Renal cortex interstitium (tissue), 11 donors: ENCODE measurements around the gene RNF19B. TPM values are rescaled to one million over a fixed set of nuclear protein-coding genes. Genes with fewer than 3 reads are reported as not detected.
"Not testable (repeated sequence)": the region's sequence is repeated elsewhere in the genome, so short reads cannot be mapped to it uniquely, and the experiment has no call there.

Experiments
- DNase-seq, 11 donors: peaks; one replicate each; pipeline ENCODE4 v3.0.0-alpha.2; 2013; ENCODE audit warnings: low read depth in 9 of 11, low spot score in 4 of 11; ENCODE audit errors: extremely low read depth in 1 of 11
- polyA plus RNA-seq, 3 donors: library from polyadenylated mRNA; unstranded; fragments of 120-200 nt; gene quantifications; one replicate each; pipeline ENCODE4 v1.2.1, GENCODE V29; 2013; ENCODE audit not compliant: insufficient read length in 3 of 3

Gene RNF19B
- polyA plus RNA-seq, 3 donors: 16.6 to 17.4 (median 16.7) TPM

DNA sequence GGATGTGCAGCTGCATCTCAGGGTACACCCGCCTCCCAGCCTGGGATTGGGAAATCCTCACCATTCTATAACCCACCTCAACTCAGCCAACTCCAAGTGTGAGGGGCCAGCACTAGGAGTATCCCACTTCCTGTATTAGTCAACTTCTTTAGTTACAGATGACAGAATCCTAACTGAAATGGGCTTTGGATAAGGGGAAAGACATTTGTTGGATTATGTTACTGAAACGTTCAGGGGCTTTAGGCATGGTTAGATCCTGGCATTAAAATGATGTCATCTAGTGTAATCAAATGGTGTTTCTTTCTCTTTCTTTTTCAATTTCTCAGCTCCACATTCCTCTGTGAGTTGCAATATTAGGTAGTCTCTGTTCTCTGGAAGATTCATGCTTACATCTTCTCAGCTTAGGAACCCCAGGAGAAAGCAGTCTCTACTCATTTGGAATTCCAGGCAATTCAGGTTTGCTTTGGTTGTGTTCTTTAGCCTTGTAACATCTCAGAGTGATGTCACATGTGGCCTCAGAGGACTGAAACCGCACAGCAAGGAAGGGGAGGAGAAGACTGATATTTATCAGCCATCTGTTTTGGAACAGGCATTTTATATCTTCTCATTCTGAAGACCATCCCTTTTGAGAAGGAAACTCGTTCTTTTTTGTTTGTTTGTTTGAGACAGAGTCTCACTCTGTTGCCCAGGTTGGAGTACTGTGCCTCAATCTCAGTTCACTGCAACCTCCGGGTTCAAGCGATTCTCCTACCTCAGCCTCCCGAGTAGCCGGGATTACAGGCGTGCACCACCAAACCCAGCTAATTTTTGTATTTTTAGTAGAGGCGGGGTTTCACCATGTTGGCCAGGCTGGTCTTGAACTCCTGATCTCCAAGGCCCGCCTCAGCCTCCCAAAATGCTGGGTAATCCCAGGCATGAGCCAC, 44.5 kb downstream of the RNF19B start:
- DNase-seq: no peak

DNA sequence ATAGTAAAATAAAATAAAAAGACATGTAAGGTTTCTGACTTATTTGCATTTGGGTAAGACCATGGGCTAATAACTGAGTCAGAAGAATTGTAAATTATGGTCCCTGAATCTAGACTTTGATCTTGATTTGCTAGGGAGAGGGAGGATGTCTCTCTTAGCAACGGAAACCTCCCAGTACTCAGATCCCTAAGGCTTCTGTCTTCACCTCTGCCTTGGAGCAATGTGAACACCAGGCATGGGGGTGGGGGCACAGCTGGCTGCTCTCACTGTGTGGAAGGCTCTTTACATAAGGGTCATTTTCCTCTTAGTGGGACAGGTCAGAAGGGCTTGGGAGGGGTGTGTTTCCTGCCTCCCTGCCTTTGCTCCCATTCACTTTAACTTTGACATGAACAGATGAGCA, 46.4 kb downstream of the RNF19B start:
- no peak for DNase-seq

GRCh38 chr1:32917521-32917920, 47.1 kb downstream of the RNF19B start:
- no peak for DNase-seq

DNA sequence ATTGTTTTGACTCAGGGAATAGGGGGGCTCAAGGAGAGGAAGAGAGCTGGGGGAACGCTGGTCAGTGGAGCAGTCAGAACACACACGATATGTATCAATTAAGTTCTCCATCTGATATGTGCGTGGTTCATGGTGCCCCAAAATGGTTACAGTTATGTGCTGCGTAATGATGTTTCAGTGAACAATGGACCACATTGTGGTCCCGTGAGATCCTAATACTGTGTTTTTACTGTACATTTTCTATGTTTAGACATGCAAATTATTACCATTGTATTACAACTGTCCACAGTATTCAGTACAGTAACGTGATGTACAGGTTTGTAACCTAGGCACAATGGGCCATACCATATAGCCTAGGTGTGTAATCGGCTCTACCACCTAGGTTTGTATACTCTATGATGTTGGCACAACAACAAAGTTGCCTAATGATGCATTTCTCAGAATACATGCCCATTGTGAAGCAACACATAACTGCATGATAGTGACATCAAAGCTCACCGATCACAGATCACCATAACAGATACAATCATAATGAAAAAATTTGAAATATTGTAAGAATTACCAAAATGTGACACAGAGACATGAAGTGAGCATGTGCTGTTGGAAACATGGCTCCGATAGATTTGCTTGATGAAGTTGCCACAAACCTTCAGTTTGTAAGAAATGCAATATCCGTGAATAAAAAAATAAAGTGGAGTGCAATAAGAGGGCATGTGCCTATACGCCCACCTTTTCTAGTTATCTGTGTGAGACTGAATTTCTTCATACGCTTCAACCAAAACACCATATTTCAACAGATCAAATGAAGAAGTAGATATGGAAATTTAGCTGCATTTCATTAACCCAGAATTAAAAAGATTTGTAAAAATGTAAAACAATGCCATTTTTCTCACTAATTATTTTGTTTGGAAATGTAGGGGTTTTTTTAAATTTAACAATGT, 48.6 kb downstream of the RNF19B start:
- no peak for DNase-seq

GRCh38 chr1:32910319-32910718, 54.3 kb downstream of the RNF19B start:
- no peak for DNase-seq

DNA sequence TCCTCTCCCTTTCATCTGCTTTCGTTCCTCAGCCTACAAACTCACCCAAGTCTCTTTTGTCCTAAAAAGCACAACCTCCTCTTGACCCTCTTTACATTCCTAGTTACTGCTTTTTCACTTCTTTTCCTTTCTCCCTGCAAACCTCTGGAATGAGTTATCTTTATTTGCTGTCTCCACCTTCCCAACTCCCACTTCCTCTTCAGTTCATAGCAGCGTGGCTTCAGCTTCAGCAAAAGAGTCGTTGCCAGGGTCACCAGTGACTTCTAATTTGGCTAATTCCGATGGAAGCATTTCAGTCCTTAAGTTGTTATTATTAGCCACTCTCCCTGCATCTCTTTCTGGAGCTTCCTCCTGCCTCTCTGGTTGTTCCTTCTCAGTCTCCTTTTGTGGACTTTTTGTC, 57.2 kb downstream of the RNF19B start:
- peak in 2 of 11 donors; percentile 26 to 46 for DNase-seq

DNA sequence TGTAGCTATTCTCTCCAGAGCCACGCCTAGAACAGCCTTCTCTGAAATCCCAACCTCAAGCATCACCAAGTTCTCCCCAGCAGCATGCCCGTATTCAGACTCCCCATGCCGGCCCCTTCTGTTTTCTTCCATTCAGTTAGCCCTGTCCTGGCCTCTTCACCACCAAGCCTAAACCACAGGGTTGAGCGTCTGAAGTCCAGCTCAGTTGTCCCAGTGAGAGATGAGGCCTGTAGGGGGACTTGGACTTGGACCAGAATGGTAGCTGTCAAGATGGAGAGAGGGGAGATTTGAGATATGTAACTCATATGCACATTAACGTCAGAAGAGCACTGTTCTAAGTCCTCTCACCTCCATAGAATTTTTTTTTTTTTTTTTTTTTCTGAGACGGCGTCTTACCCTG, 58.0 kb downstream of the RNF19B start:
- no peak for DNase-seq

DNA sequence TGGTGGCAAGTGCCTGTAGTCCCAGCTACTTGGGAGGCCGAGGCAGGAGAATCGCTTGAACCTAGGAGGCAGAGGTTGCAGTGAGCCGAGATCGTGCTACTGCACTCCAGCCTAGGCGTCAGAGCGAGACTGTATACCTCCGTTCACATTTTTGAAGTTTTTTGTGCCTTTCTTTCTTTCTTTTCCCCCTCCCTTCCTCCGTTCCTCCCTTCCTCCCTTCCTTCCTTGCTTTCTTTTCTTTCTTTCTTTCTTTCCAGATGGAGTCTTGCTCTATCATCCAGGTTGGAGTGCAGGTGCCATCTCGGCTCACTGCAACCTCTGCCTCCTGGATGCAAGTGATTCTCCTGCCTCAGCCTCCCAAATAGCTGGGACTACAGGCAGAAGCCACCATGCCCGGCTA, 59.0 kb downstream of the RNF19B start:
- DNase-seq: not testable (repeated sequence)

DNA sequence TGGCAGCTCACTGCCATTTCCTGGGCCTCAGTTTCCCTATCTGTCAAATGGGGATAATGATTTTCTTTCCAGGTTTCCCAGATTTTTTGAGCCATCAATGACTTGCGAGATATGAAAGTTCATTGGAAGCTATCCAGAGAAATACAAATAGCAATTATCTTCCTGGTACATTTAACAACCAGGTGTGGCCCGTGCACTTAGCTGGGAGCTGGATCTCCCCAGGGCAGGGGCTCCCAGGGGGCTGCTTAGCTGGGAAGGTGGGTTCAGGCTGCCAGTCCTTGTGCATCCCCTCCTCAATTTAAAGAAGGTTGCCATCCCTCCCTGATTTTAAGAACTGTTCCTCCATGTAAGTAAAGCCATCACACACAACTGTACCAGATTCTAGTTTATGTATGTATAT, 59.8 kb downstream of the RNF19B start:
- DNase-seq: no peak

DNA sequence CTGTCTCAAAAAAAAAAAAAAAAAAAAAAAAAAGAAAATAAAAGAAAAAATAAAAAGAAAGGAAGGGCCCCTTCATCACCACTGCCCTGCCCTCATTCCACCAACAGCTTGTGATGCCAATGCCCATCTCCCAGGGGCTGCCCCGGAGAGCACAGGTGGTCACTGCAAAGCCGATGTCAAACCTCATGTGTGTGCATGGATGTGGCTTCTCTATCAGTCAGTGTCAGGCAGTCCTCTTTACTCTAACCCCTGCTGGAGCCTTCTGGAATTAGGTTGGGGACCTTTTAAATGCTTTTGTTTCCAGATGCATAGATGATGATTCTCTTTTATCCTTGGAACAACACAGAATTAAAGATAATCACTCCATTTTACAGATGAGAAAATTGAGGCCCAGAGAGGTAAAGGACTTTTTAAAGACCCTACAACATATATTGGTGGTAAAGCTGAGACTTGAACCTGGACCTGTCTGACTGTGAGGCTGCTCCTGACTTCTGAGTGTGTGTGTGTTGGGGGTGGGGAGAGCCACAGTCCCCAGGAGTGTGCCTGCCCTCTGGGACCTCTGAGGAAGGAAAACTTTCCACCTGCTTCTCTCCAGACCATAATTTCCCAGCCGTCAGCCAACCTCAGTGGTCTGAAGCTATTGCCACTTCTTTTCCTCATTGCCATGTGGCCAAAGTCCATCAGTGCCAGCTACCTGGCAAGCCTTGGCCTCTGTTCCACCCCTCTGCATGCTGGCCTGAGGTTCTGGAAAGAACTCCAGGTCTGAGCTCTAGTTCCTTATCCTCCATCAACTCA, 60.4 kb downstream of the RNF19B start:
- no peak for DNase-seq

DNA sequence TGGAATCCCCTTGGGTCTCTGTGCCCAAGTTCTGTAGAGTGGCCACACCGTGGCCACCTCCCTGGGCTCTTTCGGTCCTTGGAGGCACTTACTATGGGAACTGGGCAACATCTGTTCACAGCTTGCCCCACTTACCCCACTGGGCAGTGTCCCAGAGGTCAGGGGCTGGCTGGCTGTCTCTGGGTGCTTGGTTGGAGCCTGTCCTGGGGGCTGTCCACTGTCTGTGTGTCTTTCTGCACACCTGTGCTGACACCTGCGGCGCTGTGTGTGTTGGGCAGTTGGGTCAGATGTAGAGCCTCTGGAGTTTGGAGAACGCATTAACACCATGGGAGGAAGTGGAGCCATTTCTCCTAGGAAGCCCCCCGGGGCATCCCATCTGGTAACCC, 62.1 kb downstream of the RNF19B start:
- no peak for DNase-seq

GRCh38 chr1:32901823-32902534, 62.6 kb downstream of the RNF19B start:
- no peak for DNase-seq

GRCh38 chr1:32900956-32901822, 63.4 kb downstream of the RNF19B start, which contains the start of gene TMEM54:
TSS of gene TMEM54 (minus strand) at chr1:32901389. CDS start at chr1:32901238, 151 bp downstream.
- no peak for DNase-seq

GRCh38 chr1:32900371-32900955, 64.1 kb downstream of the RNF19B start:
- no peak for DNase-seq

GRCh38 chr1:32899586-32900296, 64.9 kb downstream of the RNF19B start:
- no peak for DNase-seq

DNA sequence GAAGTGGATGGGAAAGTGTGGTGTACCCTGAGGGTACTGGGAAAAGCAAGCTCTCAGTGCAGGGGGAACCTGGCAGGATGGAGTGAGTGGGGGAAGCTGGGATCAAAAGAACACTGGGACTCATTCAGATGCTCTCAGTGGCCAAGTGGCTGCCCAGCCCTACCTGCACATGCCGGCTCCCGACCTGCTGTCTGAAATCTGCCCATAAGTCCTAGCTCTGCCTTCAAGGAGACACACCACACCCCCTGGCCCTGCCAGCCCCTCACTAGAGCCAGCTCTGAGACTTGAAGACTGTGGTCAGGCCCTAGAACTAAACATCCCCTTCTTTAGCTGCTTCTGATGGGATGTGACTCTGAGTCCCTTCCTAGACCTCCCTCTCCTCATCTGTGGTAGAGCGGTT, 65.7 kb downstream of the RNF19B start:
- DNase-seq: no peak

- DNase-seq: no peak
Observed at GRCh38 chr1:32898056-32898455, 66.6 kb downstream of the RNF19B start.
